Adipocyte (in vitro differentiated cells): ENCODE measurements around the gene MRPS14.
A peak's percentile ranks its signal among the peaks of the same experiment; 100 is the strongest.

Experiments
- DNase-seq: peaks from one replicate; pipeline ENCODE4 v3.0.0-alpha.2; 2015; ENCODE audit warnings: low read depth
- H3K27me3 ChIP-seq: replicated peaks from 2 replicates; pipeline ENCODE4 v1.7.0; 2013; ENCODE audit warnings: mild to moderate bottlenecking, low read length, moderate library complexity; ENCODE audit not compliant: control insufficient read depth, insufficient read depth
- H3K36me3 ChIP-seq: 2 replicates; pipeline ENCODE4 v1.7.0; 2013; ENCODE audit warnings: low read length, mild to moderate bottlenecking, moderate library complexity; ENCODE audit not compliant: control insufficient read depth, insufficient read depth, severe bottlenecking
- H3K4me1 ChIP-seq: 2 replicates; pipeline ENCODE4 v1.7.0; 2013; ENCODE audit warnings: mild to moderate bottlenecking, low read length, moderate library complexity; ENCODE audit not compliant: control insufficient read depth, insufficient read depth
- H3K4me3 ChIP-seq: 2 replicates; pipeline ENCODE4 v1.7.0; 2013; ENCODE audit warnings: mild to moderate bottlenecking, low read length, moderate library complexity
- H3K9ac ChIP-seq: 2 replicates; pipeline ENCODE4 v1.7.0; 2013; ENCODE audit warnings: mild to moderate bottlenecking, low read length, moderate library complexity
- H3K9me3 ChIP-seq: 2 replicates; pipeline ENCODE4 v1.7.0; 2013; ENCODE audit warnings: mild to moderate bottlenecking, low read length, moderate library complexity; ENCODE audit not compliant: control insufficient read depth

The MRPS14 gene

DNA sequence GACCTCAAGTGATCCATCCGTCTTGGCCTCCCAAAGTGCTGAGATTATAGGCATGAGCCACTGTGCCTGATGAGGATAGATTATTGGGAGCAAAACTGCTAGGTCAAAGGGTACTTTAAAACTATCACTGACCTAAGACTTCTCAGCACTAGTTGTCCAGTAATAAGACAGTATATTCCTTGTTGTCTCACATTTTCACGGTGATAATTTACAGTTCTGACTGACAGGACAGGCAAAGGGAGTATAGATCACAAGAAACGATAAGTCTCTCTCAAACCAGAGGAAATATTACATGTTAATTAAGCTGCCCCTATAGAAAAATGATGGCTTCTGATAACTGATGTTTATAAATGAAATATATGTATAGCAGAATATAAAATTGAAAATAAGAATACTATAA is 3.7 kb downstream of the MRPS14 start:
- H3K9me3 ChIP-seq: no peaks in the 10 kb centered on the region
- H3K9ac ChIP-seq: no peak overlapping the region
- no peak overlapping the region for H3K4me3 ChIP-seq
- H3K36me3 ChIP-seq: peaks cover 22% of the 10 kb centered on the region
- no peak for DNase-seq
- no peaks in the 10 kb centered on the region for H3K27me3 ChIP-seq
- H3K4me1 ChIP-seq: peaks cover 43% of the 10 kb centered on the region

DNA sequence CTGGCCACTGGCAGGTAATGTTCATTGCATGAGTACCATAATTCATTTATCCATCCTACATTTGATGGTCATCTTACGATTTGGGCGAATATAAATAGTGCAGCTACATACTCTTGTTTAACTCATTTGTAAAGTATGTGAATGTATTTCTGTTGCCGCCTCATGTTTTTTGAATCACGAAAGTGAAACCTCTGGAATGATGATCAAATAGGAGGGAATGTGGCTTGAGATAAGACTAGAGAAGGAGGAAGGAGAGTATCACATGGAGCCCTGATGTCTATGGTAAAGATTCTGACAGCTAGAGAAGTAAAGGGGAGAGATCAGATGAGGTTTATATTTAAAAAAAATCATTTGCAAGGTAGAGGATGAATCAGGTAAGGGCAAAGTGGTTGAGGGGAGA is 8.0 kb downstream of the MRPS14 start:
- Histone ChIP-seq H3K4me3 (no peak overlapping the region), H3K9ac (peak overlapping the region; percentile 52), H3K27me3 (no peaks in the 10 kb centered on the region), H3K9me3 (no peaks in the 10 kb centered on the region), H3K36me3 (peaks cover 65% of the 10 kb centered on the region), H3K4me1 (peaks cover 24% of the 10 kb centered on the region)
- DNase-seq: peak; percentile 84

DNA sequence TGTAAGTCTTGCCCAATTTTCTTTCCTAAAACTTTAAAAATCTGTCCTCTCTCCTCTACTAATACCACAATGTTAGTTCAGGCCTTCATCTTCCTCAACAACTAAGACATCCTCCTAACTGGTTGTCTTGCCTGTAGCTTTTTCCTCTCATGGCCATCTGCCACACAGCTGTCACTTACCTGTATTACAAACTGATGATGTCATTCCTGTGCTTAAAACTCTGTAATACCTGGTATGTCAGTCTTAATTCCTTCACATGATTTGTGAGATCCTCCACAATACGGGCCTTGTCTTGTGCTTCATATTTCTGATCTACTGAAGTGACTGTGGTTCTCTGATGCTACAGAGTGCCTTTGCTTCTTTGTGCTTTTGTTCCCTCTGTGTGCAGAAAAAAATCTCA is 9.8 kb downstream of the MRPS14 start:
- no peaks in the 10 kb centered on the region for H3K27me3 ChIP-seq
- H3K9ac ChIP-seq: no peak overlapping the region
- no peaks in the 10 kb centered on the region for H3K9me3 ChIP-seq
- no peak overlapping the region for H3K4me3 ChIP-seq
- peaks cover 80% of the 10 kb centered on the region for H3K36me3 ChIP-seq
- no peak for DNase-seq
- H3K4me1 ChIP-seq: peaks cover 24% of the 10 kb centered on the region

DNA sequence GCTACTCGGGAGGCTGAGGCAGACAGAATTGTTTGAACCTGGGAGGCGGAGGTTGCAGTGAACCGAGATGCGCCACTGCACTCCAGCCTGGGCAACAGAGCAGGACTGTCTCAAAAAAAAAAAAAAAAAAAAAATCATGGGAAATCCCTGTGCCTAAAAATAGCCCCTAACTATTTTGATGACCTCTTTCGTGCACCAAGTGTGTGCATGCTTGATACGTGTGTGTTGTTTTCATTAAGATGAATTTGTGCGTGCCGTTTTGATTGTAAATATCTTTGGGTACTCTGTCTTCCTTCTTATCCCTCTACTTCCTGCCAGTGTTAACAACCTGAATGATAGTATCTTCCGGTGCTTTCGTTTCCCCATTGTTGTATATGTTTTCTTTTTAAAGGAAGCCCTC is 13.7 kb downstream of the MRPS14 start:
- Histone ChIP-seq H3K4me3 (no peak overlapping the region), H3K9me3 (no peaks in the 10 kb centered on the region), H3K4me1 (peaks cover under 1% of the 10 kb centered on the region), H3K27me3 (no peaks in the 10 kb centered on the region), H3K9ac (no peak overlapping the region), H3K36me3 (peaks cover 93% of the 10 kb centered on the region)
- DNase-seq: no peak

DNA sequence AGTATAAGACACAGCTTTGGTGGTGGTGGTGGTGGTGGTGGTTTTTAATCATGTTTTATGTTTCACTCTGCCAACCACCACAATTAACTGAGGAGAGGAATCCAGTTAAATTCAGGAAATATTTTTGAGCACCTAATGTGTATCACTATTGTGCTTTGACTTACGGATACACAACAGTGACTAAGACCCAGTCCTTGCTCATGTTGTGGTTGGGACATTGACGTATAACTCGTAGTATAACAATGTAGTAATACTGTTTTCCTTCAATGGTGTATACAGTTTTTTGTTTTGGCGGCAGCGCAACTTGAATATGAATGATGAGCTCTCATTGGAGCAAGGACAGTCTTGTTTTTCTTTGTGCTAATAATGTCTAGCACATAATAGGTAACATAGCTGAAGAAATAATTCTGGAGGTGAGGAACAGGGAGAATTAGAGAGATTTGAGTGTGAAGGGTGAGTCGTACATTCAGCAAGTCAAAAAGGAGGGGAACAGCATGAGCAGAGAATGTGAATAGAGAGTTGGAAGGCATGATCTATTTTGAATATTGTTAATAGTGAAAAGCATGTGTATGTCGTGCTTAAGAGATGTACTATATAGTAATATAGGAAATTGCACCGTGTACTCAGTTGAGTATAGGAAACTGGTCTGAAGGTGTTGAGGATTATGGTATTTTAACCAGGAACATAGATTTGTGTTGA is 18.0 kb downstream of the MRPS14 start:
- peaks cover 50% of the 10 kb centered on the region for H3K36me3 ChIP-seq
- no peak for DNase-seq
- H3K27me3 ChIP-seq: no peaks in the 10 kb centered on the region
- H3K9ac ChIP-seq: no peak overlapping the region
- peaks cover 28% of the 10 kb centered on the region for H3K4me1 ChIP-seq
- no peak overlapping the region for H3K4me3 ChIP-seq
- no peaks in the 10 kb centered on the region for H3K9me3 ChIP-seq

DNA sequence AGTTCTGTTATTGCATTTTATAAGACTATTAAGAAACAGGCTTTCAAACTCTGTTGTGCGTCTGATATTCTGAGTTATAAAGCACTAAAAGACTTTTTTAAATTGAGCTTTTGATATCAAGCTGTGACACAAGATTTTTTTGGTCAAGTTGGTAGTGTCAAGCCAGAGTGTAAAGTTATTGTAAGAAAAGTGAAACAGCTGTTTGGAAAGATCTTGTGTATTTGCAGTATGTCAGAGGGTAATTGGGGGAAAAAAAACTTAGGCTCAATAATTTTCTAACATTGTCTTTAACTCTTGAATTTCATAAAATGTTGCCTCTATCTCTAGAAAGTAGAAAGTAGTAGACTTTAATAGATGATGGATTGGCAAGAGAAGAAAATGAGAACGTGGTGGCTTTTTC is 19.7 kb downstream of the MRPS14 start:
- Histone ChIP-seq H3K9me3 (no peaks in the 10 kb centered on the region), H3K9ac (peak overlapping the region; percentile 65), H3K4me3 (peak overlapping the region; percentile 70), H3K4me1 (peaks cover 34% of the 10 kb centered on the region), H3K27me3 (no peaks in the 10 kb centered on the region), H3K36me3 (peaks cover 35% of the 10 kb centered on the region)
- no peak for DNase-seq

DNA sequence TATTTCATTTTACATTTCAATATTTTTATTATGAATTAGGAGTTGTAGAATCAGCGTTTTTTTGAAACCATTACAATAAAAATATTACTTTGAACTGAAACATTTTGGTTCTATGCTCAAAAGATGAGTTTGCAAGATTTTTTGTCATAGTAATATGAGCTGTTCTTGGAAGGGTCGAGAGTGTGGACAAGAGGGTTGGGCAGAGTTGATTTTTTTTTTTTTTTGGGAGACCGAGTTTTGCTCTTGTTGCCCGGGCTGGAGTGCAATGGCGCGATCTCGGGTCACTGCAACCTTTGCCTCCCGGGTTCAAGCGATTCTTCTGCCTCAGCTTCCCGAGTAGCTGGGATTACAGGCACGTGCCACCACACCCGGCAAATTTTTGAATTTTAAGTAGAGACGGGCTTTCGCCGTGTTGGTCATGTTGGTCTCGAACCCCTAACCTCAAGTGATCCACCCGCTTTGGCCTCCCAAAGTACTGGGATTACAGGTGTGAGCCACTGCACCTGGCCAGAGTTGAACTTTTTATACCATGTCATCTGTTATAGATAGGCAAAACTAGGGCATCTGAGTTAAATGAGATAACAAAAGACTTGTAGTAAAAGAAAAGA is 20.2 kb downstream of the MRPS14 start:
- H3K4me1 ChIP-seq: peaks cover 38% of the 10 kb centered on the region
- no peaks in the 10 kb centered on the region for H3K27me3 ChIP-seq
- H3K36me3 ChIP-seq: peaks cover 30% of the 10 kb centered on the region
- DNase-seq: no peak
- H3K9ac ChIP-seq: peak overlapping the region; percentile 65
- H3K4me3 ChIP-seq: peak overlapping the region; percentile 70
- no peaks in the 10 kb centered on the region for H3K9me3 ChIP-seq

DNA sequence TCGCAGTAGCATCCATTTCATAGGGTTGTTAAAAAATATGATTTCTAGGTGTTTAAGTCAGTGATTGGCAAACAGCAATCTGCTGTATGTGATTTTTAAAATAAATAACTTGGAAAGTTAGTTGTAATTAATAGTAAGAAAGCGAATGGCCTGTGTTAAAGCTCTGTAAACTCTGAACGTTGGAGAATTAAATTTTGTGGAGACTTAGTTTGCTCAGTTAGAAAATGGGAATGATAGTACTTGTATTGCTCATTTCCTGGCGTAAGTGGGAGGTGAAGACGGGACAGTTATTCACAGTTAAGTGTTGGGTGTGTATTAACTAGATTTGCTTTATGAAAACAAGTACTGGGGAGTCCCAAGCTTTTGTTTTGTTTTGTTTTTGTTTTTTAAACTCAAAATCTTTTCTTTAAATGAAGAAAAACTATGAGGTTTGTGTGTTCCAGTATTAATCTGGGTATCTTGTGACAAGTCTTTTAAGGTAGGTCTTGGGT is 22.5 kb downstream of the MRPS14 start:
- Histone ChIP-seq H3K4me1 (peaks cover 50% of the 10 kb centered on the region), H3K4me3 (peak overlapping the region; percentile 88), H3K9ac (peak overlapping the region; percentile 93), H3K9me3 (no peaks in the 10 kb centered on the region), H3K36me3 (peaks cover 9% of the 10 kb centered on the region), H3K27me3 (no peaks in the 10 kb centered on the region)
- DNase-seq: peak; percentile 24

DNA sequence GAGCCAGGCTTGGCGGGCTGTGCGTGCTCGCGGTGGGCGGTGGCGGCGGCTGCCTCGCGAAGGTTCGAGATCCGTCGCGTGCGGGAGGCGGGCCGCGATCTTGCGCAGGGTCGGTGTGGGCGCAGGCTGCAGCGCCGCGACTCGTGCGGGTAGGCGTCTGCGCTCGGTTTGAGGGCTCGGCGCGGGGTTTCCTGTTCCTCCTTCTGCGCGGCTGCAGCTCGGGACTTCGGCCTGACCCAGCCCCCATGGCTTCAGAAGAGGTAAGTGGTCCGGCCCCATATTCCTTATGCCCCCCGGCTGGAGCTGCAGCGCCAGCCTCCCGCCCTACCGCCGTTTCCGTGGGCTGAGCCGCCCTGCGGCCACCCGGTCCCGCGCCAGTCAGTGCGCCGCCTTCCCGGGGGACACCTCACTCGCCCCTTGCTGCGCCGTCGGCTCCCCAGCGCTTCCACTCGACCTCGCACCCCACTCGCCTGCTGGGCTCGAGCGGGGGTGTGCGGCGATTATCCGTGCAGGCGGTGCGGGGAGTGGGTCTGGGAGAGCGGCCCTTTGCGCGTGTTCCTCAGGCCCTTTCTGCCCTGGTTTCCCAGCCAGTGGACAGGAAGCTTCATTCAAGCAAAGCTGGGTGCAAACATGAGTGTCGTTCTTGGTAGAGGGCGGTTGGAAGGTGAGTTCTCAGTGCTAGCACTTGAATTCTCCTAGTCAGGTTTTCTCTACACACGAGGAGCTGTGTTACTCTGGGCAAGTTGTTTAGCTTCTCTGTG is 23.1 kb downstream of the MRPS14 start, which contains the start of gene CACYBP:
TSS of gene CACYBP (plus strand) at position 12 of the 761 bp plus-strand sequence. CDS start at position 246, 234 bp downstream.
- peak; percentile 66 for DNase-seq
- H3K4me3 ChIP-seq: peak within 1 kb of the TSS; percentile 88

DNA sequence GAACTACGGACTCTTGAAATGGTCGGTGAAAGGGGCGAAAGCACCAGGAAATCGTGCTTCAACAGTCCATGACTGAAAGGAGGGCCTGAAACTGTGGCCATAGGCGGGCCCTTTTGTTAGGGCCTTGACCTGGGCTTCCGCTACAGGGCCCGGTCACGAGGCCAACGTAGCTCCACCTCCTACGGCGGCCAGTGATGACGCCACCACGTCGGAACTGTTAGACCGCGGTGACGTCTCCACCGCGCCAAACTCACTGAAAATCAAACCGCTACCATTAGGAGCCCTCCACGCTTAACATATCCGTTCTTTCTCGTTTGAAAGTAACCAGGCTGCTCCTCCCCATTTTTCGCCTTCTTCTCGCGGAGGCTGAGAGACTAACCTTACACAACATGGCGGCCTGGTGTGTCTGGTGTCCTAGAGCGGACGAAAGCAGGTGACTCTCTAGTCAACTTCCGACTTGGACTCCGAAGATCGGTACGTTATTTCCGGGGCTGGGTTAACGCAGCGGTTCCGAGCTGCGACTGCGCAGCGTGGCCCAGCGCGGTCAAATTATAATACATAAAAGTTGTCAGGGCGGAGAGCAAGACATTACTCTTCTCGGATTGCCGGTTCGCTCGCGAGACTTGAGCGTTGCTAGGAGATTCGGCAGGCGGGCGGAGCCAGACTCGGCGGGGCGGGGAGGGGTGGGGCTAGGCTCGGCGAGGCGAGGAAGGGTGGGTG is 23.8 kb downstream of the MRPS14 start:
- no peaks in the 10 kb centered on the region for H3K27me3 ChIP-seq
- DNase-seq: peak; percentile 100
- H3K4me1 ChIP-seq: peaks cover 56% of the 10 kb centered on the region

More for the DNA sequence above, 23.1 kb downstream of the MRPS14 start, which contains the start of gene CACYBP:
- H3K36me3 ChIP-seq: peaks cover 2% of the 10 kb centered on the region
- H3K27me3 ChIP-seq: no peaks in the 10 kb centered on the region
- peaks cover 56% of the 10 kb centered on the region for H3K4me1 ChIP-seq
- H3K9ac ChIP-seq: peak within 1 kb of the TSS; percentile 93
- no peaks in the 10 kb centered on the region for H3K9me3 ChIP-seq

More for the DNA sequence above, 23.8 kb downstream of the MRPS14 start:
- Histone ChIP-seq H3K9me3 (no peaks in the 10 kb centered on the region), H3K4me3 (peak overlapping the region; percentile 88), H3K36me3 (no peaks in the 10 kb centered on the region), H3K9ac (peak overlapping the region; percentile 92)
